WI38 (cell line): ENCODE measurements around the gene GTF2E1.

Experiments
- H3K4me3 ChIP-seq: 2 replicates; pipeline ENCODE4 v1.5.1; 2011; ENCODE audit warnings: low read depth, mild to moderate bottlenecking, control low read depth, low read length
- TF ChIP-seq, protein P1 (sequence below): IDR thresholded peaks from 2 replicates; pipeline ENCODE4 v1.5.1; 2012; ENCODE audit warnings: low read depth, mild to moderate bottlenecking, control low read depth, low read length

The GTF2E1 gene

GRCh38 chr3:120791010-120791409 lies 48.5 kb downstream of the GTF2E1 start:
- TF ChIP-seq, protein P1, sequence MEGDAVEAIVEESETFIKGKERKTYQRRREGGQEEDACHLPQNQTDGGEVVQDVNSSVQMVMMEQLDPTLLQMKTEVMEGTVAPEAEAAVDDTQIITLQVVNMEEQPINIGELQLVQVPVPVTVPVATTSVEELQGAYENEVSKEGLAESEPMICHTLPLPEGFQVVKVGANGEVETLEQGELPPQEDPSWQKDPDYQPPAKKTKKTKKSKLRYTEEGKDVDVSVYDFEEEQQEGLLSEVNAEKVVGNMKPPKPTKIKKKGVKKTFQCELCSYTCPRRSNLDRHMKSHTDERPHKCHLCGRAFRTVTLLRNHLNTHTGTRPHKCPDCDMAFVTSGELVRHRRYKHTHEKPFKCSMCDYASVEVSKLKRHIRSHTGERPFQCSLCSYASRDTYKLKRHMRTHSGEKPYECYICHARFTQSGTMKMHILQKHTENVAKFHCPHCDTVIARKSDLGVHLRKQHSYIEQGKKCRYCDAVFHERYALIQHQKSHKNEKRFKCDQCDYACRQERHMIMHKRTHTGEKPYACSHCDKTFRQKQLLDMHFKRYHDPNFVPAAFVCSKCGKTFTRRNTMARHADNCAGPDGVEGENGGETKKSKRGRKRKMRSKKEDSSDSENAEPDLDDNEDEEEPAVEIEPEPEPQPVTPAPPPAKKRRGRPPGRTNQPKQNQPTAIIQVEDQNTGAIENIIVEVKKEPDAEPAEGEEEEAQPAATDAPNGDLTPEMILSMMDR = no peak

DNA sequence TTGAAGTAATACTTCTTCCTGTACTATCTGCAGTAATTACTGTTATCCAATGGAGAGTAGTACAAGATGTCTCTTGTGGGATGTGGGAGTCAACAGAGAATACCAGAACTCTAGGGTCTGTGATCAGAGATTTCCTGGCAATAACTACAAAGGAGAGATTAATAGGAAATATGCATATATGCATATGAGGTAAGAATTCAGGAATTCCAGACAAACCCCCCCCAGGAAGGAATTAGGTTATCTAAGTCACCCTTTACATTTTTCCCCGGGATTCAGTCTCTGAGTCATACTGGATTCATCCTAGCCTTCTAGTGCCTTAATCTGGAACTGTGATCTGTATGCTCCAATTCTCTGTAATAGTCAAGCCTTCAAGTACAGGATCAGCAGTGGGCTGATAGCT lies 49.4 kb downstream of the GTF2E1 start:
- TF ChIP-seq, protein P1 = no peak

More at GRCh38 chr3:120791010-120791409, 48.5 kb downstream of the GTF2E1 start:
- H3K4me3 ChIP-seq = no peak overlapping the region

GRCh38 chr3:120793601-120794000 lies 51.1 kb downstream of the GTF2E1 start:
- TF ChIP-seq, protein P1 = no peak
- H3K4me3 ChIP-seq = no peak overlapping the region

More for the DNA sequence above, 49.4 kb downstream of the GTF2E1 start:
- H3K4me3 ChIP-seq = no peak overlapping the region

GRCh38 chr3:120795017-120795648 lies 52.6 kb downstream of the GTF2E1 start:
- TF ChIP-seq, protein P1 = peak; percentile 78
- H3K4me3 ChIP-seq = no peak overlapping the region

- H3K4me3 ChIP-seq = no peak overlapping the region
- TF ChIP-seq, protein P1 = no peak
Measured at GRCh38 chr3:120795959-120796358, 53.4 kb downstream of the GTF2E1 start.

DNA sequence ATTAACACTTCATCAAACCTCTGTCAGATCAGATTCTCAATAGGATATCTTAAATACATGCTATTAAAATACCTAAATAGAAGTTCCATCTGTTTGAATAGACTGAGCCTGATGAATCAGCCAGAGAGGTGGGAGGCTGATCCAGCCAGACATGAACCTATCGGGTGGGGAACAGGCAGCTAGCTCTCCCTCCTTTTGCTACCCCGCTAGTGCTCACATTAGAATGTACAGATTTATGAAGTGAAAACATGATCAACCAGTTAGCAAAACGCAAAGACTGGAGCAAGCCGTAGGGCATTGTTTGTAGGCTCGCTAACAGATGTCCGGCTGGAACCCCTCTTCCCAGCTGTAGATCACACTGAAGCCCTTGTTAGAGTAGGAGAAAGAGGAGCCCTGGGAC lies 54.4 kb downstream of the GTF2E1 start:
- TF ChIP-seq, protein P1 = no peak
- H3K4me3 ChIP-seq = no peak overlapping the region

GRCh38 chr3:120797857-120798256 lies 55.3 kb downstream of the GTF2E1 start:
- H3K4me3 ChIP-seq = no peak overlapping the region
- TF ChIP-seq, protein P1 = no peak
